ENCODE measurements around the gene APLP2. TPM values are rescaled to one million over a fixed set of nuclear protein-coding genes. Genes with fewer than 3 reads are reported as not detected.

The APLP2 gene
- total RNA-seq, 1 experiment from 2014 or later: 210 TPM

GRCh38 chr11:130164221-130164570 lies 94.5 kb downstream of the APLP2 start:
- H3K9me2 ChIP-seq (ENCODE audit: insufficient read depth): no peaks in the 10 kb centered on the region
- H3K36me3 ChIP-seq (ENCODE audit: control insufficient read depth in 1 of 2, insufficient read depth in 2 of 2, low read length in 2 of 2): 0 out of 4 replicates have a peak, but pooled peaks cover 0 to 5% of the 10 kb centered on the region in 2 experiments
- no peaks in the 10 kb centered on the region for H3K9me3 ChIP-seq (ENCODE audit: control insufficient read depth in 1 of 2, insufficient read depth in 1 of 2, low read depth in 1 of 2, low read length in 2 of 2)
- peak overlapping the region; percentile 25; the same call in 1 of the 2 replicates for H3K9ac ChIP-seq (ENCODE audit: low read length)
- peaks cover 40 to 75% of the 10 kb centered on the region in 2 experiments for H3K4me1 ChIP-seq (ENCODE audit: control insufficient read depth in 1 of 2, insufficient read depth in 2 of 2, low read length in 2 of 2)
- no peak overlapping the region; a peak in 1 of 4 replicates for H3K4me3 ChIP-seq (replicated peaks in 1 of 2; ENCODE audit: low read depth in 1 of 2, low read length in 2 of 2)
- H3K79me2 ChIP-seq (ENCODE audit: insufficient read depth, low read length): peaks cover 89% of the 10 kb centered on the region
- TF ChIP-seq JUND (IDR thresholded peaks at IDR 0.05) (no peak), ELF1 (IDR thresholded peaks at IDR 0.05; ENCODE audit: borderline replicate concordance, low read depth) (no peak), EZH2 (IDR thresholded peaks at IDR 0.05) (no peak), CEBPB (IDR thresholded peaks at IDR 0.05; ENCODE audit: low read depth) (no peak), TCF7L2 (IDR thresholded peaks at IDR 0.05; ENCODE audit: borderline replicate concordance, extremely low read depth, insufficient read depth, insufficient read length) (no peak), SP1 (IDR thresholded peaks at IDR 0.05; ENCODE audit: low read depth) (no peak), SRF (IDR thresholded peaks at IDR 0.05; ENCODE audit: low read depth) (no peak)
- no peak overlapping the region for H2AFZ ChIP-seq (ENCODE audit: low read depth, low read length, poor library complexity, severe bottlenecking)
- intact Hi-C loops (cut with micrococcal nuclease): no loop called here
- H3K27ac ChIP-seq (ENCODE audit: low read depth, low read length): peak overlapping the region; percentile 43; the same call in 1 of the 2 replicates
- ChIA-PET CTCF (no interaction called here), POLR2A (interaction anchor here (1.3 kb wide), 1 partner anchor 162 kb away, joined by 4 read pairs; the partner anchor contains the start of gene PRDM10), RAD21 (ENCODE audit: low non-redundant PET in 1 of 2, low total read pairs in 2 of 2, uncharacterized antibody in 2 of 2, unreplicated experiment in 2 of 2) (no interaction called here)
- H3K27me3 ChIP-seq (ENCODE audit: insufficient read depth, low read length): no peaks in the 10 kb centered on the region
- H4K20me1 ChIP-seq (ENCODE audit: insufficient read depth): peaks cover 16% of the 10 kb centered on the region; the same call in 1 of the 2 replicates
- ATAC-seq (no peak), DNase-seq (ENCODE audit: low read depth, low spot score) (no peak)
- H3K4me2 ChIP-seq (ENCODE audit: low read length): peak overlapping the region; percentile 97
- no TSS peak for BruUV-seq (replicated peaks)

- TF ChIP-seq CEBPB (IDR thresholded peaks at IDR 0.05; ENCODE audit: low read depth) (no peak), EGR1 (IDR thresholded peaks at IDR 0.05; ENCODE audit: low read depth) (no peak), MAX (IDR thresholded peaks at IDR 0.05) (no peak)
- Histone ChIP-seq H3K9me3 (ENCODE audit: control insufficient read depth in 1 of 2, insufficient read depth in 1 of 2, low read depth in 1 of 2, low read length in 2 of 2) (no peaks in the 10 kb centered on the region), H3K27me3 (ENCODE audit: insufficient read depth, low read length) (no peaks in the 10 kb centered on the region), H3K9ac (ENCODE audit: low read length) (no peak overlapping the region), H3K36me3 (ENCODE audit: control insufficient read depth in 1 of 2, insufficient read depth in 2 of 2, low read length in 2 of 2) (0 out of 4 replicates have a peak, but pooled peaks cover 0 to 5% of the 10 kb centered on the region in 2 experiments), H3K79me2 (ENCODE audit: insufficient read depth, low read length) (peaks cover 96% of the 10 kb centered on the region), H4K20me1 (ENCODE audit: insufficient read depth) (peaks cover 16% of the 10 kb centered on the region; the same call in 1 of the 2 replicates), H3K9me2 (ENCODE audit: insufficient read depth) (no peaks in the 10 kb centered on the region), H3K4me3 (replicated peaks in 1 of 2; ENCODE audit: low read depth in 1 of 2, low read length in 2 of 2) (0 out of 4 replicates have a peak overlapping the region, but pooled peaks of 1 of the 2 experiments have one; percentile 18), H3K27ac (ENCODE audit: low read depth, low read length) (no peak overlapping the region), H2AFZ (ENCODE audit: low read depth, low read length, poor library complexity, severe bottlenecking) (no peak overlapping the region), H3K4me2 (ENCODE audit: low read length) (peak overlapping the region; percentile 64), H3K4me1 (ENCODE audit: control insufficient read depth in 1 of 2, insufficient read depth in 2 of 2, low read length in 2 of 2) (peaks cover 36 to 72% of the 10 kb centered on the region in 2 experiments)
- CTCF ChIA-PET: interaction anchor here (1.0 kb wide), 1 partner anchor 242 kb away, joined by 3 read pairs; no protein-coding TSS in a partner anchor
- BruUV-seq (replicated peaks): no TSS peak
- POLR2A ChIA-PET: no interaction called here
- RAD21 ChIA-PET (ENCODE audit: low non-redundant PET in 1 of 2, low total read pairs in 2 of 2, uncharacterized antibody in 2 of 2, unreplicated experiment in 2 of 2): no interaction called here
- ATAC-seq (peak; percentile 61), DNase-seq (ENCODE audit: low read depth, low spot score) (no peak)
- intact Hi-C loops (cut with micrococcal nuclease): no loop called here
Observed at GRCh38 chr11:130165601-130166456, 96.1 kb downstream of the APLP2 start.
